DLD1 (cell line): ENCODE results near the gene RGR.
"Not testable (repeated sequence)": the region's sequence is repeated elsewhere in the genome, so short reads cannot be mapped to it uniquely, and the experiment has no call there.

ENCODE experiments used
- in situ Hi-C: cut with HindIII; loops from 2 replicates; pipeline ENCODE4 v1.10.0; 2017; ENCODE audit warnings: low sequenced_read_pairs

Gene RGR

DNA sequence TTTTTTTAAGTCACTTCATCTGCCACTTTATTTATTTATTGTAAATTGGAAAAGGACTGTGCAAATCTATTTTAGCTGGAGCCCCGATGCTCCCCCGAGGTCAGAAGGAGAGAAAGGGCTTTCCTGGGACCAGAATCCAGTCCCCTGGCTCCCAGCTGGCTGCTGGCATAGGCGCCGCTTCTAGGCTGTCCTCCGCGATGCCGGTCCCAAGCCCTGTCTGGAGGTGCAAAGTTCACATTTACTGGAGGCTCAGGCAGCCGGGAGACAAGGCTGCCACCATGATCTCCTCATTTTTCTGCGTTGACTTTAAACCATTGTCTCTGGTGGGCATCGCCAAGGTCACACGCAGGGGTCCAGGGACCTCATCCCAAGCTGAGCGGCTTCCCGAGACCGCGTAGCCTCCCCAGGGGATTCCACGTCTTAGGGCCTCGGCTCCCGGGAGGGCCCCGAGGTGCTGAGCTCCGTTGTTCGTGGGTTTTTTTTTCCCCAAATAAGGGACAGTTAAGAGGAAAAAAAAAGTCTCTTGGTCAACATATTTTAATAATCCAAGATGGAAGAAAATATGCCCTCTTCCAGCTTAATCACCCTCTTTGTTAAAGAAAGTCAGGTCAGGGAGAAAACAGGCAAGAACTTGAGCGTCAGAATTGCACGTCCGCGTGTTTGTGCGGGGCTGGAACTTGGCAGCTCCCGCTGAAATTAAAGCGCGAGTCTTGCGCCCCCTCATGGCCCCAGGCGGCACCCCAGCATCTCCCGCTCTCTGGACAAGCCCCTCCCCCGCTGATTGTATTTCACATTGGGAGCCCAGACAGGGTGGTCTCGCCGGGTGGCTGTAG is 11.9 kb downstream of the RGR start:
- in situ Hi-C loops = no loop called here

DNA sequence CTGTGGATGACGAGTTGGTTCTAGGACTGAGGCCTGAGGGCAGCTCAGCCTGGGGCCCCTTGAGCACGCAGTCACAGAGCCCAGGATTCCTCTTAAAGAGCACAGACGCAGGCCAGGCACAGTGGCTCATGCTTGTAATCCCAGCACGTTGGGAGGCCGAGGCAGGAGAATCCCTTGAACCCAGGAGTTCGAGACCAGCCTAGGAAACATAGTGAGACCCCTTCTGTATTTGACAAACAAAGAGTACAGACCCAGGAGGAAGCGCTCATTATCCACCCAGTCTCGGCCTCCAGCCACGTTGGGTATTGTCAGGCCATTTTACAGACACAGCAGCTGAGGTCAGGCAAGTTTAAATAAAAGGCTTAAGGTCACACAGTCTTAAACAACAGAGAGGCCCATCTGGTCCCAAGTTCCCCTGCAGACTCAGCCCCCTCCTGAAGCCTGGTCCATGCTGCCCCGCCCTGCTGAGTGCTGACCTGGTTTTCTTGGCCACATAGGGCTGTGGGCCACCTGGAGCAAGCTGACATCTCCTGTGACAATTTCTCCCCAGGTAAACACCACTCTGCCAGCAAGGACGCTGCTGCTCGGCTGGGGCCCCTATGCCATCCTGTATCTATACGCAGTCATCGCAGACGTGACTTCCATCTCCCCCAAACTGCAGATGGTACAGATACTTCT is 12.6 kb downstream of the RGR start:
- in situ Hi-C loops = no loop called here

DNA sequence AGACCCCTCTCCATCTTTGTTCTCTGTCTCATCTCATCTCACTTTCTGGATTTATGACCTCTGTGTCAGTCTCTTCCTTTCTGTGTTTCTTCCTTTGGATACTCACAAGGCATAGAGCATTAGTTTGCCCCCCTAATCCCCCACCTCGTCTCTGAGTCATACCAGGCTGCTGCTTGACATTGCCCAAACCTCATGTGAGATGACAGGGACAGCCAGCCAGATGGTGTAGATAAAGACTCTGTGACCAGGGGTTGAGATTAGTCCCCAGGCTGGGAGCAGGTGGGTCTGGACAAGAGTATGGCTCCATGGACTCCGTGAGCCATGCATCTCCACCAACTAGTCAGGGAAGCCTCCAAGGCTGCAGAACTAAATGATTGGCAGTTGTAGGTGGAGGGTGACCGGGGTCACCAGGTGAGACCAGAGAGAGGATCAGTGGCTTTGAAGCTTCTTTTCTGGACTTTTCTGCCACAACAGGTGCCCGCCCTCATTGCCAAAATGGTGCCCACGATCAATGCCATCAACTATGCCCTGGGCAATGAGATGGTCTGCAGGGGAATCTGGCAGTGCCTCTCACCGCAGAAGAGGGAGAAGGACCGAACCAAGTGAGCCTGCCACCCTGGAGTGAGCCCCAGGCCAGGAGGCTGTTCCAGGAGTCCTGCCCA is 13.3 kb downstream of the RGR start:
- in situ Hi-C loops = no loop called here

DNA sequence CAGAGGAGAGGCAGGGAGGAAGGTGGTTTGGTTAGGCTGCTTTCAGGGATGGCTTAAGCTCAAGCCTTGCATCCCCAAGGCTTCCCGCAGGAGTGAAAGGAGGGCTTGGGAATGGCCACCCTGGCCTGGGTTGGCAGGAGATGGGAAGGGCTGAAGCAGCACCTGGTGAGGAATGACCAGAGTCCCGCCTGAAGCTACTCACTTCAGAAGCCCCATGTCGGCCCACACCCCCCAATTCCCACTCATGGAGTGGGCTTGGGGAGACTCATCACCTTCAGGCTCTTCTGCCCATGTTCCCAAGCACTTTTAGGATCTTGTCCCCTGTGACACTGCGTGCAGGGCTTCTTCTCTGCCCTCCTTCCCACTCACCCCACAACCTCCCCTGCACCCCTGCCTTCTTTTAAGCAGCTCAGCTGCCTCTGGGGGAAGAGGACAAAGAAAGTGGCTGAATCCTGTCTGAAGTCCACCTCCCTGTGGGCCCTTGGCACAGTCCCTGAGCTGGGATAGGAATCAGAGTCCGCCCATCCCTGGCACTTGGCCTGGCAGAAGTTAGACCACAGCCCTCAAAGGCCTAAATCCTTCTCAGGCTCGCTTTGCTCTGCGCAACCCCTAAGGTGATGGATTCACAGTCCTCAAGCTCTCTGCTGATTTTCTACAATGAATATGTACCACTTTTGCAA is 16.5 kb downstream of the RGR start:
- in situ Hi-C loops = no loop called here

DNA sequence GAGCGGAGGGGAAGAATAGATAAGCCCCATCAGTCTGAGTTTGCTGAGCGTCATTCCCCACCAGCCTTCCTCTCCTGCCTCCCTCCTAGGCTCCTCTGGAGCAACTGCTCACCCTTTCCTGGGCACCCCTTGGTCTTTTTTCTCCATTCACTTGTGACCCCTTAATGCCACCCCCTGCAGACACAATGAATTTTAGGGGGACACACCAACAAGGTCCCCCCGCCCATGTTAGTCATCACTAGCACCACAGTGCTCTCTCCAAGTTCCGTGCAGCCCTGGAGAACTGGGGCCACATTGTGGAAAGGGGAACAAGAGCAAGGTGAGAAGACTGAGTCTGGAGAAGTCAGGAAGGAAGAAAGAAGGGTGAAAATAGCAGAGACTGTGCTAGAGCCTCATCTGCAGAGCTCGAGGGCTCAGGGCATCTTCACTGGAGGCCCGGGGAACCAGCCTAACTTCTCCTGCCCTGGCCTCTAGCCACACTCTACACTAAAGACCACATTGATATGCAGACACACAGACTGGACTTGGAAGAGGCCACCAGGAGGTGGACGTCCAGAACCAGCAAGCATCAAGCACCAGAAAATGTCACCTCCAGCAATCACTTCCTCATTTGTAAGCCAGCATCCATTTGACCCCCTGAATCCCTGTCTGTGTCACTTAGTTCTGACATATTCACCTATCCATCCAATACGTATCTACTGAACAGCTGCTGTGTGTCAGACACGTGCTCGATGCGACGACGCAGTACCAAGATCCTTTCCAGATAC is 17.5 kb downstream of the RGR start:
- in situ Hi-C loops = no loop called here

DNA sequence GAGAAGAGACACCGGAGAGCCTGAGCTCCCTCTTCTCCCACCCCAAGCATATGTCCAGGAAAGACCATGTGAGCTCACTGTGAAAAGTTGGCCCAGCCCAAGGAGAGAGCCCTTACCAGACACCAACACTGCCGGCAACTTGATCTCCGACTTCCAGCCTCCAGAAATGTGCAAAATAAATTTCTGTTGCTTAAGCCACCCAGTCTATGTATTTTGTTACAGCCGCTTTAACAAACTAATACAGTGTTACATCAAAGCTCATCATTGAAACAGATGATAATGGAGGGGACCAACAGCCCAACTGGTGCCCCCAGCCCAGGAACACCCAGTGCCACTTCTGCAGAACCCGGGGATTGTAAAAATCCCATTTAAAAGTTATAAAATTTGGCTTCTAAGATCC is 18.9 kb downstream of the RGR start:
- in situ Hi-C loops = no loop called here

DNA sequence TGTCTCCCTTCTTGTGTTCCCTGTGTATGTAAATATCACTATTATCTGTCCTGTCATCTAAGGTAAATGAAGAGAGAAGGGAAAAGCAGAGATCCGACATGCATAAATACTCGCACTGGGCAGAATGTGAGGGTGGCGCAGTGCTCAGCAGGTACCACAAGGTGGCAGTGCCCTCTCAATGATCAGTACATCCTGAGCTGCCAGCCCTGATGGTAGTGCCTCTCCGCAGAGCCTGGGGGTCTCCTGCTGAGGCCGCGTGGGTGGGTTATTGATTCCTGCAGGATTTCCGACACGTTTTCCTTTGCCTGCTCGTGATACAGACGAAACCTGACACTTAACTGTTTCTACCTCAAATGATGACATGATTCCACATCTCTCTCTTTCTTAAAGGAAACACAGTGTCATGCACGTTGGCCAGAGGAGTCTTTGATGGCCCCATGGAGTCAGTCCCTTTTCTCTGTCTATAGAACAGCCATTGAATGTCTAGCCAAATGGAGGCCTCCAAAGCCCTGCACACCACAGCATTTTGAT is 19.8 kb downstream of the RGR start:
- in situ Hi-C loops = no loop called here

DNA sequence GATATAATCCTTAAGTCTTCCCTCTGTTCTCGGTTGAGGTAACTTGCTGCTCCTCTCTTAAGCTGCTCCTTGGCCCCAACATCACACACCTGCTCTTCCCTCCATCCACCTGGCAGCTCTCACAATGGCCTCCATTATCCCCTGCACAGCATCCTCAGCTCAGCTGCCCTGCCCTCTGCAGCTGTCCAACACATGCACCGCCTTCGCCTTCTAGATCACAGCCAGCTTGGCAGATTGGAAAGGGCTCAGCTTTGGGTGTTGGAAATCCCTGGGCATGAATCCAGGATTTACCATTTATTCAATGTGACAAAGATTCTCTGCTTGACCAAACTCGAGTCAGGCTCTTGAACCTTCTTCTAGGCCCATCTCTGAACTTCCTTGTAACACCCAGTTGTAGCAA is 20.6 kb downstream of the RGR start:
- in situ Hi-C loops = no loop called here

DNA sequence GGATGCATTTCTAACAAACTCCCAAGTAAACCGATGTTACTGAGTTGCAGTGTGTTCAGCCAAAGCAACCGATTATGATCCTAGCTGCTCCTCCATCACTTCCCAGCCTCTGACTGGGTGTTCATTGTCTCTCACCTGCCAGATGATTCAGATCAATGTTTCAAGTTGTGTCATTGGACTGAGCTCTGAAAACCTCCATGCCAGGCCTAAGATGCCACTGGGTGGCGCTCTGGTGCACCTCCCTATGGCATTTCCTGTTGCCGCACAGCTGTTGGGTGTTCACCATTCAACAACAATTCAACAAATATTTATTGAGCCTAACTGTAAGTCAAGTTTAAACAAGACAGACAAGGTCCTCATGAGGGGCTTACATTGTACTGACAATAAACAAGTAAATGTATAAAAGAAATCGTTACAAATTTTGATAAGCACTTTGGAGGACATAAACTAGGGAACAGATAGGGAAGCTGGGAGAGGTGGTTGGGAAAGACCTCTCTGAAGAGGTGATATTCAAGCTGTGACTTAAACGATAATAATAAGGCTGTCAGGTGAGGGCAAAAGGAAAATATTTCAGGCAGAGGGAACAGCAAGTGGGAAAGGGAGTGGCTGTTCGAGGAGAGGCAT is 22.8 kb downstream of the RGR start:
- in situ Hi-C loops = no loop called here

DNA sequence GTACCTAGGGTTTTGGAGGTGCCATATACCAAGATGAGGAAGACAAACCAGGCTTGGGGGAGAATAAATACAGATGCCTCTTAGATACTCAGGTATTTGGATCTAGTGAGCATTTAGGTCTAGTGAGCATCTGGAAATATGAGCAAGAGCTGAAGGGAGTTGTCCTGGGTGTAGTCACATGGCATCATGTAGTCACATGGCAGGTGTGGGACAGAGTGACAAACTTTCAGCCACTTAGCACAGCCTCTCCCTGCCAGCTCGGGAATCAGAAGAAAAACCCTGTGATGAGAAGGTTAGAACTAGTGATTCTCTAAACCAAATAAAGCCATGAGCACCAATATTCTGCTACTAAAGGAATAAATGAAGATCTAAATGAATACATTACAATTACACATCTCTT is 24.3 kb downstream of the RGR start:
- in situ Hi-C loops = no loop called here

DNA sequence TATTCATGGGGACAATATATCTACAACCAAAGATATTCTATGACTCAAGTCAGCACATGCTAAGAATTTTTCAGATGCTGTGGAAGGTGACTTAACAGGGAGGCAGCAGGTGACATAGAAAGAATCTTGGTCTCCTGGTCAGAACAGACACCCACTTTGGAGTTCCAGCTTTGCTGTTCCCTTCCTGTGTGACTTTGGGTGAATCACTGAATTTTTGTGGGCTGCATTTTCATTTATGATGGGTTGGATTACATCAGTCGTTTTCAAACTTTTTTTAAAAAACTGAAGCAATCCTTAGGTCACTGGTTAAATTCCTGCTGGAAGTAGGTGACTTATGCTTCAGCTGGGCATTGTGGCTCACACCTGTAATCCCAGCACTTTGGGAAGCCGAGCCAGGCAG is 24.9 kb downstream of the RGR start:
- in situ Hi-C loops = no loop called here

DNA sequence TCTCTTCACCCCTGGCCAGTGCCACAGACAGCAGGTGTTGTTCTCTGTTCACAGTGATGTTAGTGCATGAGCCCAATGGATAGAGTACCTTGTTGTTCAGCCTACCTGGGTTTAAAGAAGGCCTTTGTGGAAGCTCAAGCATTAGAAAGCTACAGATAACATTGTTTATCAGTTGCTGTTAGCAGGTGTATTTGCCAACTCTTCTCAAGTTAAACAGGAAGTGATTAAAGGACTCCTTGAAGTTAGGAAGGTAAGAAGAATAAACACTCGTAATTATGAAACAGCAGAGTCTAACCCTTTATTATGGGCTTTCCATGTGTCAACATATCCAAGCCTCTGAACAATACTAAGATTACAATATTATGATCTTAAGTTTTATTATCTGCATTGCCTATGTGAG is 25.9 kb downstream of the RGR start:
- in situ Hi-C loops = no loop called here

DNA sequence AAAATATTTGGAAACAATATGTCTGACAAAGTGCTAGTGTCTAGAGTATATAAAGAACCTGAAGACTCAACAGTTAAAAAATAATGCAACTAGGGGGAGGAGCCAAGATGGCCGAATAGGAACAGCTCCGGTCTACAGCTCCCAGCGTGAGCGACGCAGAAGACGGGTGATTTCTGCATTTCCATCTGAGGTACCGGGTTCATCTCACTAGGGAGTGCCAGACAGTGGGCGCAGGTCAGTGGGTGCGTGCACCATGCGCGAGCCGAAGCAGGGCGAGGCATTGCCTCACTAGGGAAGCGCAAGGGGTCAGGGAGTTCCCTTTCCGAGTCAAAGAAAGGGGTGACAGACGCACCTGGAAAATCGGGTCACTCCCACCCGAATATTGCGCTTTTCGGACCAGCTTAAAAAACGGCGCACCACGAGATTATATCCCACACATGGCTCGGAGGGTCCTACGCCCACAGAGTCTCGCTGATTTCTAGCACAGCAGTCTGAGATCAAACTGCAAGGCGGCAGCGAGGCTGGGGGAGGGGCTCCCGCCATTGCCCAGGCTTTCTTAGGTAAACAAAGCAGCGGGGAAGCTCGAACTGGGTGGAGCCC is 35.1 kb downstream of the RGR start:
- in situ Hi-C loops = not testable (repeated sequence)

DNA sequence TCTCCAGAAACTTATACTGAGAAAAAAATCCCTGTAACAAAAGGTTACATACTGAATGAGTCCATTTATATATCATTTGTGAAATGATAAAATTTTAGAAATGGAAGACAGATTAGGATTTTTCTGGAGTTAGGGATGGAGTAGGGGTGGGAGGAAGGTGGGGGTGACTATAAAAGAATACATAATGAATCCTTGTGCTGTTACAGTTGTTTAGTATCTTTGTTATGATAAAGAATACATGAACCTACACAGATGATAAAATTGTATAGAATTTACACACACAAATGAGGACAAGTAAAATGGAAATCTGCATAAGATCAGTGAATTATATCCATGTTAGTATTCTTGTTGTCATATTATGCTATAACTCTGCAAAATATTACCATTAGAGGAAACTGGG is 41.8 kb downstream of the RGR start:
- in situ Hi-C loops = no loop called here

DNA sequence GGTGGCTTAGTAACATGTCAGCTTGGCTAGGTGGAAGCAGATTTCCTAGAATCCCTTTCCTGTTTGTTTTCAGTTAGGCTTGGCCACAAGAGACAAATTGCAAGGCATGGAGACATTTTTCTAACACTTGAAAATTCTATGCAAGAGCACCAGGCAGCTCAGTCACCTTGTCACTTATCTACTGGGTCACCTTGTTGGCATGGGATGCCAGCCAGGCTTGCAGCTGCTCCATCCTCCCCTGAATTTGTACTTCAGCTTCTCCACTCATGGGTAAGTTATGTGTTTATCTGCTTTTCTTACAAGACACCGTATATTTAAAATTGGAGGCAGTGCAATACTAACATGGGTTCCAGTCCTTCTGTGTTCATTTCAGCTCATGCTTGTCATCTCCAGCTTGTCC is 43.3 kb downstream of the RGR start:
- in situ Hi-C loops = no loop called here

DNA sequence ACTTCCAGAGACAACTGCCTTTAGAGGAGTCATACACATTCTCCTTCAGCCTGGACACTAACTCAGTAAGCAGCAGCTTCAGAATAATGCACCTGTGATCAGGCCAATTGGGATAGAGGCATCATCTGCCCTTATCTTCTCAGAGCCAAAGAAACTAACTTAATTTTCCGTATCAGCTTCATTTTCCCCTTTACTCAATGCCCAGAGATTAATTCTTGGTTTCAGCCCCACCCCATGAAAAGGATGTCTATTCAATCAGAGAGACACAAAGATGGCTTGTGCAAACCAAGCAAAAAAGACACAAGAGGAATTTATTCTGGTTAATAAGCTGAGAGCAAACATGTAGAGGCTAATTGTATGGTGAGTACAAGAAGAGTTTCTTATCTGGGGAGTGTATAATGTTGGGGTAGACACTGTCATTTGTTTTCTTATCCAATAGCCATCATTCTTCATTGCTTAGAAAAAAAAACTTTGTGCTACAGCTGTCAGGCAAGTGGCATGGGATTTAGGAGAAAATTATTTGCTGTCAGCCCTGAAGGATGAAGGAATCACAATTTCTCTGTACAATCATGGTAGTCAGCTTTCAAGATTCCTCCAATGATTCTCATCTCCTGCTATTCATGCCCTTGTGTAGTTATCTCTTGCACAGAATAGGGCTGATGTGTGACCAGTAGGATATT is 44.8 kb downstream of the RGR start:
- in situ Hi-C loops = no loop called here

DNA sequence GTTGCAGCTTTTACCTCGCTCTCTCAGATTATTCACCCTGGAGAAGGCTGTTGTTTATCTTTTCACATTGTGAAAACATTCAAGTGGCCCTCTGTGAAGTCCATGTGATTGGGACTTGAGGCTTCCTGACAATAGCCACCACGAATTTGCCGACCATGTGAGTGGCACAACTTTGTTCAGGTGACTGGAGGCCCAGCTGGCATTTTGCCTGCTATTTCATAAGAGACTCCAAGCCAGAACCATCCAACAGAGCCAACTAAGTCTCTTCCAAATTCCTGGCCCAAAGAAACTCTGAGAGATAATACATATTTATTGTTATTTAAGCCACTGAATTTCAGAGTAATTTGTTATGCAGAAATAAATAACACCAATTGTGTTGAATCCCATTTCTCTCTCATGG is 45.4 kb downstream of the RGR start:
- in situ Hi-C loops = no loop called here

DNA sequence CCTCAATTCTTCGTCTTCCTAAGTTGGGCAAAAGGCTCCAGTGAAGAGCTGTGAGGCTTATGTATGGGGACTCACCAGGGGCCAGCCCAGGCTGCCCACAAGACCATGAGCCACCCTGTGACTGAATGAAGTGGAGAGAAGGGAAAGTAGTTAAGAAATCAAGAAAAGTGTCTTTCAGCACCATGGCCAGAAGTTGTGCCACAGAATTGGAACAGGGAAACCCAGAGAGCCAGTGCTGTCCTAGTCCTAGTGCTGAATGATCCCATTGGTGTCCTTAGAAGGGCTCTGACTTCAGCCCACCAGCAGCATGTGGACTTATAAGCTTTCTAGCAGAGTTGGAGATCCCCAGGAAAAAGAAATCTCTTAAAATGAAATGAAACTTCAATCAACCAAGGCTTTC is 46.5 kb downstream of the RGR start:
- in situ Hi-C loops = no loop called here

DNA sequence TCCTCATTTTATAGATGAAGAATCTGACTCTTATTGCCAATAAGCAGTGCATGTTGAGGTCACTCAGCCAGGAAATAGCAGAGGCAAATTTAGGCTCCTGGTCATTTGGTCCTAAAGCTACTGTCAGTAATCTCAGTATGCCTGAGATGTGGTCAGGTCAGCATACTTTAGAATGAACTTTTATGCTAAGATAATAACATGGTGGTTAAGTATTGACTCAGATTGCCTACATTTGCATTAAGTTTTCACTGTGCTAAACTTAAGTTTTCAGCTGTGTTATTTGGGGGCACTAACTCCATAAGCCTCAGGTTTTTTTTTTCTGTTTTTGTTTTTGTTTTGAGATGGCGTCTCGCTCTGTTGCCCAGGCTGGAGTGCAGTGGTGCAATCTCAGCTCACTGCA is 47.6 kb downstream of the RGR start:
- in situ Hi-C loops = no loop called here
